GM04504 (cell line): Measurements from ENCODE around the gene SLC5A10.
A peak's percentile ranks its signal among the peaks of the same experiment; 100 is the strongest.
"Not testable (repeated sequence)": the region's sequence is repeated elsewhere in the genome, so short reads cannot be mapped to it uniquely, and the experiment has no call there.

Source experiments
- DNase-seq: peaks from one replicate; pipeline ENCODE4 v3.0.0-alpha.2; 2012; ENCODE audit warnings: low read depth

SLC5A10 gene

GRCh38 chr17:18951941-18952842 lies at the start of gene SLC5A10:
TSS of gene SLC5A10 (plus strand) at chr17:18952165. CDS start at chr17:18952206, 41 bp downstream.
- DNase-seq, result no peak

- no peak for DNase-seq
Observed at GRCh38 chr17:18904482-18904881, 47.5 kb upstream of the SLC5A10 start.

- DNase-seq, result no peak
Observed at GRCh38 chr17:18905226-18905625, 46.7 kb upstream of the SLC5A10 start.

GRCh38 chr17:18910326-18910725 lies 41.6 kb upstream of the SLC5A10 start:
- no peak for DNase-seq

- DNase-seq, result no peak
Observed at GRCh38 chr17:18910881-18911280, 41.1 kb upstream of the SLC5A10 start.

- peak; percentile 29 for DNase-seq
Observed at GRCh38 chr17:18916816-18917500, 35.0 kb upstream of the SLC5A10 start.

GRCh38 chr17:18917506-18918032 lies 34.4 kb upstream of the SLC5A10 start:
- no peak for DNase-seq

- DNase-seq, result no peak
Observed at GRCh38 chr17:18919963-18920362, 32.0 kb upstream of the SLC5A10 start.

- no peak for DNase-seq
Observed at GRCh38 chr17:18920911-18921441, 31.0 kb upstream of the SLC5A10 start.

GRCh38 chr17:18921485-18921884 lies 30.5 kb upstream of the SLC5A10 start:
- DNase-seq, result no peak

- DNase-seq, result no peak
Observed at GRCh38 chr17:18921912-18922451, 30.0 kb upstream of the SLC5A10 start.

GRCh38 chr17:18922596-18922995 lies 29.4 kb upstream of the SLC5A10 start:
- not testable (repeated sequence) for DNase-seq

- no peak for DNase-seq
Observed at GRCh38 chr17:18925187-18925586, 26.8 kb upstream of the SLC5A10 start.

GRCh38 chr17:18928628-18929125 lies 23.3 kb upstream of the SLC5A10 start:
- no peak for DNase-seq

GRCh38 chr17:18932360-18933055 lies 19.5 kb upstream of the SLC5A10 start:
- DNase-seq, result no peak

GRCh38 chr17:18933102-18934058 lies 18.6 kb upstream of the SLC5A10 start:
- DNase-seq, result no peak

- DNase-seq, result no peak
Observed at GRCh38 chr17:18937981-18938691, 13.8 kb upstream of the SLC5A10 start.

- no peak for DNase-seq
Observed at GRCh38 chr17:18938692-18939023, 13.3 kb upstream of the SLC5A10 start.

GRCh38 chr17:18944646-18945045 lies 7.3 kb upstream of the SLC5A10 start:
- DNase-seq, result no peak

GRCh38 chr17:18946536-18946935 lies 5.4 kb upstream of the SLC5A10 start:
- DNase-seq, result no peak
